Liver (tissue), 3 donors: ENCODE results near the gene ARL5B.

Experiments
- CTCF ChIP-seq: fragments of 150-350 bp; IDR thresholded peaks from 2 replicates; pipeline ENCODE4 v1.5.1; 2017; ENCODE audit warnings: improper control_type of control experiment, low read depth, low read length; ENCODE audit not compliant: missing input control
- GABPA ChIP-seq, 2 donors: IDR thresholded peaks in 1 of 2; conservative IDR thresholded peaks in 1 of 2; 2 replicates each; pipeline ENCODE4 v1.6.1; 2016; ENCODE audit warnings: antibody characterized with exemption in 2 of 2, mild to moderate bottlenecking in 1 of 2, moderate library complexity in 1 of 2
- HNF4G ChIP-seq: IDR thresholded peaks from 2 replicates; pipeline ENCODE4 v1.6.1; 2016; ENCODE audit warnings: antibody characterized with exemption
- JUND ChIP-seq, 2 donors: IDR thresholded peaks; 2 replicates each; pipeline ENCODE4 v1.6.1; 2016; ENCODE audit warnings: antibody characterized with exemption in 2 of 2
- MAX ChIP-seq: IDR thresholded peaks from 2 replicates; pipeline ENCODE4 v1.6.1; 2016; ENCODE audit warnings: antibody characterized with exemption
- RAD21 ChIP-seq, 2 donors: IDR thresholded peaks; 2 replicates each; pipeline ENCODE4 v1.6.1; 2016; ENCODE audit warnings: antibody characterized with exemption in 2 of 2, mild to moderate bottlenecking in 2 of 2
- REST ChIP-seq: IDR thresholded peaks from 2 replicates; pipeline ENCODE4 v1.6.1; 2016; ENCODE audit warnings: antibody characterized with exemption, mild to moderate bottlenecking
- RXRA ChIP-seq, 2 donors: IDR thresholded peaks; 2 replicates each; pipeline ENCODE4 v1.6.1; 2017 to 2018; ENCODE audit warnings: antibody characterized with exemption in 2 of 2, mild to moderate bottlenecking in 1 of 2
- YY1 ChIP-seq: IDR thresholded peaks from 2 replicates; pipeline ENCODE4 v1.6.1; 2016; ENCODE audit warnings: antibody characterized with exemption, mild to moderate bottlenecking
- TF ChIP-seq, protein P1 (sequence below): IDR thresholded peaks from 2 replicates; pipeline ENCODE4 v1.6.1; 2016; ENCODE audit warnings: antibody characterized with exemption
- donor health status: healthy.
- donor health status: healthy.

DNA sequence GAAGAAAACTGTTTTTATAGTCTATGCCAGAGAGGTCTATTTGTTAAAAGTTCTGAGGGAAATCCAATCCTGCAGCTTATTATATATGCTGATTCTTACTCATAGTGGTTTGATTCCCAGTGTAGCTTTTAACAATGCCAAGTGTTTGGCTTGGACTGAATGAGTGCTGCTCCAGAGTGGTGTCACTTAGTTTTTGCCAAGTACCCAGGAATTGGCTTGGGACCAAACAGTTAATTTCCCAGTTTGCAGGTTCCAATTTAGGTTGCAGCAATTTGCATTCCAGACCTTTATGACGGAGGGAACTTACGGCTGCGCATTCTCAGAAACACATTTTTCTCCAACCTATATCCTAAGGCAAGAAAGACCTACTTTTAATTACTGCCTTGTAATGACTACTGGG lies 40.2 kb upstream of the ARL5B start:
- TF ChIP-seq RAD21 (IDR thresholded peaks at IDR 0.05) (peak; percentile 23 to 26), REST (peak; percentile 40), CTCF (no peak), GABPA (IDR thresholded peaks at IDR 0.05 in 1 of 2, conservative IDR thresholded peaks at IDR 0.05 in 1 of 2) (peak in 1 of 2 donors; percentile 13), RXRA (IDR thresholded peaks at IDR 0.05) (peak in 1 of 2 donors; percentile 62), MAX (peak; percentile 36), JUND (IDR thresholded peaks at IDR 0.05) (no peak), YY1 (no peak), HNF4G (no peak)
- TF ChIP-seq, protein P1, sequence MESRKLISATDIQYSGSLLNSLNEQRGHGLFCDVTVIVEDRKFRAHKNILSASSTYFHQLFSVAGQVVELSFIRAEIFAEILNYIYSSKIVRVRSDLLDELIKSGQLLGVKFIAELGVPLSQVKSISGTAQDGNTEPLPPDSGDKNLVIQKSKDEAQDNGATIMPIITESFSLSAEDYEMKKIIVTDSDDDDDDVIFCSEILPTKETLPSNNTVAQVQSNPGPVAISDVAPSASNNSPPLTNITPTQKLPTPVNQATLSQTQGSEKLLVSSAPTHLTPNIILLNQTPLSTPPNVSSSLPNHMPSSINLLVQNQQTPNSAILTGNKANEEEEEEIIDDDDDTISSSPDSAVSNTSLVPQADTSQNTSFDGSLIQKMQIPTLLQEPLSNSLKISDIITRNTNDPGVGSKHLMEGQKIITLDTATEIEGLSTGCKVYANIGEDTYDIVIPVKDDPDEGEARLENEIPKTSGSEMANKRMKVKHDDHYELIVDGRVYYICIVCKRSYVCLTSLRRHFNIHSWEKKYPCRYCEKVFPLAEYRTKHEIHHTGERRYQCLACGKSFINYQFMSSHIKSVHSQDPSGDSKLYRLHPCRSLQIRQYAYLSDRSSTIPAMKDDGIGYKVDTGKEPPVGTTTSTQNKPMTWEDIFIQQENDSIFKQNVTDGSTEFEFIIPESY = peak; percentile 38
